GM12801 (cell line): Measurements from ENCODE around the gene TMEM200C.

Source experiments
- TF ChIP-seq, protein P1 (sequence below): IDR thresholded peaks from one replicate; pipeline ENCODE4 v1.5.1; 2011; ENCODE audit warnings: control low read depth; ENCODE audit not compliant: insufficient read length; ENCODE audit errors: extremely low read depth

The TMEM200C gene

GRCh38 chr18:5851998-5852397 lies 43.3 kb downstream of the TMEM200C start:
- TF ChIP-seq, protein P1, sequence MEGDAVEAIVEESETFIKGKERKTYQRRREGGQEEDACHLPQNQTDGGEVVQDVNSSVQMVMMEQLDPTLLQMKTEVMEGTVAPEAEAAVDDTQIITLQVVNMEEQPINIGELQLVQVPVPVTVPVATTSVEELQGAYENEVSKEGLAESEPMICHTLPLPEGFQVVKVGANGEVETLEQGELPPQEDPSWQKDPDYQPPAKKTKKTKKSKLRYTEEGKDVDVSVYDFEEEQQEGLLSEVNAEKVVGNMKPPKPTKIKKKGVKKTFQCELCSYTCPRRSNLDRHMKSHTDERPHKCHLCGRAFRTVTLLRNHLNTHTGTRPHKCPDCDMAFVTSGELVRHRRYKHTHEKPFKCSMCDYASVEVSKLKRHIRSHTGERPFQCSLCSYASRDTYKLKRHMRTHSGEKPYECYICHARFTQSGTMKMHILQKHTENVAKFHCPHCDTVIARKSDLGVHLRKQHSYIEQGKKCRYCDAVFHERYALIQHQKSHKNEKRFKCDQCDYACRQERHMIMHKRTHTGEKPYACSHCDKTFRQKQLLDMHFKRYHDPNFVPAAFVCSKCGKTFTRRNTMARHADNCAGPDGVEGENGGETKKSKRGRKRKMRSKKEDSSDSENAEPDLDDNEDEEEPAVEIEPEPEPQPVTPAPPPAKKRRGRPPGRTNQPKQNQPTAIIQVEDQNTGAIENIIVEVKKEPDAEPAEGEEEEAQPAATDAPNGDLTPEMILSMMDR = no peak

DNA sequence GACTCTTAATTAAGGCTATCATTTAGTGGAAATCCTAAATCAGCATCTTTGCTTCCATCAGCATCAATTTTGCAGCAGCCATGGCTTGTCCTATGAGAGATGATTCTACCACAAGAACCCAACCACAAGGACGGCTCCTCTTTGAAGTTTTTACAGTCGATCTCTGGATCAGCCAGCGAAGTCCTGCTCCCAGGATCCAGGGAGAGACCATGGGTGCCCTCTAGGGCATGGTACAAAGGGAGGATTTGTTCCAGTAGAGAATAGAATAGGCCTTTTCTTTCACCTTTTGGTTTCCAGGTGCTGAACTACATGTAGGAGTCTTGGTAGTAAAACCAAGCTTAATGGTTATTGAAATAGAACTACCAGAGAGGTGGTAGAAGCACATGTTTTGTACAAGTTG lies 52.7 kb downstream of the TMEM200C start:
- TF ChIP-seq, protein P1 = no peak

- TF ChIP-seq, protein P1 = no peak
Observed at GRCh38 chr18:5841518-5841917, 53.8 kb downstream of the TMEM200C start.

- TF ChIP-seq, protein P1 = no peak
Observed at GRCh38 chr18:5840547-5840946, 54.8 kb downstream of the TMEM200C start.

GRCh38 chr18:5840025-5840424 lies 55.3 kb downstream of the TMEM200C start:
- TF ChIP-seq, protein P1 = no peak

- TF ChIP-seq, protein P1 = no peak
Observed at GRCh38 chr18:5839102-5839501, 56.2 kb downstream of the TMEM200C start.
